ENCODE data around the gene CNTNAP5.

The CNTNAP5 gene

GRCh38 chr2:124713969-124714368, 688.9 kb downstream of the CNTNAP5 start:
- DNase-seq = no peak

GRCh38 chr2:124725187-124725586, 700.1 kb downstream of the CNTNAP5 start:
- DNase-seq = no peak

GRCh38 chr2:124740636-124741035, 715.5 kb downstream of the CNTNAP5 start:
- no peak for DNase-seq

- DNase-seq = no peak
Observed at GRCh38 chr2:124753842-124754241, 728.8 kb downstream of the CNTNAP5 start.

- no peak for DNase-seq
Observed at GRCh38 chr2:124755386-124755785, 730.3 kb downstream of the CNTNAP5 start.

GRCh38 chr2:124756048-124756447, 731.0 kb downstream of the CNTNAP5 start:
- DNase-seq = no peak

- no peak for DNase-seq
Observed at GRCh38 chr2:124762388-124762787, 737.3 kb downstream of the CNTNAP5 start.

- no peak for DNase-seq
Observed at GRCh38 chr2:124763611-124764010, 738.5 kb downstream of the CNTNAP5 start.

GRCh38 chr2:124774781-124775180, 749.7 kb downstream of the CNTNAP5 start:
- DNase-seq = no peak

GRCh38 chr2:124776332-124776731, 751.2 kb downstream of the CNTNAP5 start:
- DNase-seq = no peak

GRCh38 chr2:124778076-124778475, 753.0 kb downstream of the CNTNAP5 start:
- DNase-seq = no peak

GRCh38 chr2:124796647-124797046, 771.6 kb downstream of the CNTNAP5 start:
- no peak for DNase-seq

GRCh38 chr2:124797049-124797448, 772.0 kb downstream of the CNTNAP5 start:
- no peak for DNase-seq

GRCh38 chr2:124798551-124798950, 773.5 kb downstream of the CNTNAP5 start:
- DNase-seq = no peak

GRCh38 chr2:124804014-124804940, 779.2 kb downstream of the CNTNAP5 start:
- DNase-seq = peak in 1 of 5 experiments; percentile 7

GRCh38 chr2:124805060-124805459, 780.0 kb downstream of the CNTNAP5 start:
- no peak for DNase-seq

GRCh38 chr2:124810132-124810531, 785.0 kb downstream of the CNTNAP5 start:
- DNase-seq = no peak

- DNase-seq = no peak
Observed at GRCh38 chr2:124814968-124815745, 790.1 kb downstream of the CNTNAP5 start.

- DNase-seq = no peak
Observed at GRCh38 chr2:124816007-124816406, 790.9 kb downstream of the CNTNAP5 start.

- no peak for DNase-seq
Observed at GRCh38 chr2:124822516-124822915, 797.4 kb downstream of the CNTNAP5 start.

GRCh38 chr2:124824441-124824840, 799.4 kb downstream of the CNTNAP5 start:
- no peak for DNase-seq

- no peak for DNase-seq
Observed at GRCh38 chr2:124832521-124832920, 807.4 kb downstream of the CNTNAP5 start.

- DNase-seq = no peak
Observed at GRCh38 chr2:124834331-124834730, 809.2 kb downstream of the CNTNAP5 start.

- DNase-seq = no peak
Observed at GRCh38 chr2:124835331-124835730, 810.2 kb downstream of the CNTNAP5 start.

Measured in T-helper 2 cell (primary cell).